HS-27A (cell line): ENCODE results near the gene PLA2G2A.

Source experiments
- DNase-seq: peaks from one replicate; pipeline ENCODE4 v3.0.0-alpha.2; 2012; ENCODE audit warnings: low read depth, missing footprints

PLA2G2A gene

GRCh38 chr1:19926296-19927129, 52.9 kb downstream of the PLA2G2A start:
- no peak for DNase-seq
